DMS153 (cell line): Measurements from ENCODE around the gene PHF20.
"Not testable (repeated sequence)": the region's sequence is repeated elsewhere in the genome, so short reads cannot be mapped to it uniquely, and the experiment has no call there.

ENCODE experiments used
- DNase-seq: peaks from one replicate; lab custom pipeline; 2025; lab: John Stamatoyannopoulos, UW

PHF20 gene

GRCh38 chr20:35771689-35772562 lies at the start of gene PHF20:
Gene PHF20 (plus strand): TSS chr20:35772015. CDS start chr20:35801523, 29,508 bp downstream.
- DNase-seq: peak; percentile 91

- not testable (repeated sequence) for DNase-seq
Measured at GRCh38 chr20:35723275-35723639, 48.6 kb upstream of the PHF20 start.

DNA sequence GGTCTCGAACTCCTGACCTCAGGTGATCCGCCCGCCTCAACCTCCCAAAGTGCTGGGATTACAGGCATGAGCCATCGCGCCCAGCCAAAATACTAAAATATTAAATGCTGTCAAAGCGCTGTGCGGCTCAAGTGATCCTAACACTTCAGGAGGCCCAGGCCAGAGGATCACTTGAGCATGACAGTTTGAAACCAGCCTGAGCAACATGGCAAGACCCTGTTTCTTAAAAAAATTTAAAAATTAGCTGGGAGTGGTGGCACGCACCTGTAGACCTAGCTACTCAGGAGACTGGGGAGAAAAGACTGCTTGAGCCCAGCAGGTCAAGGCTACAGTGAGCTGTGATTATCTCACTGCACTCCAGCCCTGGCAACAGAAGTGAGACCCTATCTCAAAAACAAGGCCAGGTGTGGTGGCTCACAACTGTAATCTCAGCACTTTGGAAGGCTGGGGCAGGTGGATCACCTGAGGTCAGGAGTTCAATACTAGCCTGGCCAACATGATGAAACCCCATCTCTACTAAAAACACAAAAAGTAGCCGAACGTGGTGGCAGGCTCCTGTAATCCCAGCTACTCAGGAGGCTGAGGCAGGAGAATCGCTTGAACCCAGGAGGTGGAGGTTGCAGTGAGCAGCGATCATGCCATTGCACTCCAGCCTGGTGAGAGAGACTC lies 48.0 kb upstream of the PHF20 start:
- DNase-seq: not testable (repeated sequence)

DNA sequence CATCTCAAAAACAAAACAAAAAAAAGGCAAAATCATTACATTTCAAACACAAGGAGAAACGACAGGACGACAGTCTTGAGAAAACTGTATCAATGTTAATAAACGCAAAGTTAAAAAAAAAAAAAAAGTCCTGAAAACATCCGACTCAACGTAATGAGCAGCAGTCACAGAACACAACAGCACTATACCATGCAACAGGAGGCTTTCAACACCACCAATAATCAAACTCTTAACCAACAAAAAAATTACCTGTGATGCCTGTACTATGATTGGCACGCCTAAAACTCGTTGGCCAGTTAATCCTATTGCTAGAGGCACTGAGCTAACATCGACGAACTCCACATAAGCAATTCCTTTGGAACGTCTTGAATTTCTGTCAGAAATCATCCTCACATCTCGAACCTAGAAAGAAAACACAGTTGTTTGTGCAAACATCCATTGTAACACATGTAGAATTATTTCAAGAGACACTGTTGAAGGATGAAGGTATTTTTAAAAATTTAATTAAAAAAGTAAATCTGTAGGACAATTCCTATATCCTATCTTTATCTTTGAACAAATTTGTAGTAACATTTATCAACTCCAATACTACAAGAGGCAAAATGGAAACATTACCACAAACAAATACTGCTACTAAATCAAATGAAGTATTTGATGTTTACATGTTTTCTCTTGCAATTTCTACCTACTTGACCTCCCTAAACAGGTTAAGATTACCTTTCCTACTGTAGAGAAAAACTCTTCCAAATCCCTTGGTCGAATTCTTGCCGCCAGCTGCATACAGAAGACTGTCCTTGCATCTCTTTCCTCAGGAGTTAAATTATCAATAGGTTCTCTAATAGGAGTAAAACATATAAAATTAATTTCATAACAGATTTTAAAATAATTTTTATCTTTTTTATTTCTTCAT lies 47.2 kb upstream of the PHF20 start:
- DNase-seq: no peak

DNA sequence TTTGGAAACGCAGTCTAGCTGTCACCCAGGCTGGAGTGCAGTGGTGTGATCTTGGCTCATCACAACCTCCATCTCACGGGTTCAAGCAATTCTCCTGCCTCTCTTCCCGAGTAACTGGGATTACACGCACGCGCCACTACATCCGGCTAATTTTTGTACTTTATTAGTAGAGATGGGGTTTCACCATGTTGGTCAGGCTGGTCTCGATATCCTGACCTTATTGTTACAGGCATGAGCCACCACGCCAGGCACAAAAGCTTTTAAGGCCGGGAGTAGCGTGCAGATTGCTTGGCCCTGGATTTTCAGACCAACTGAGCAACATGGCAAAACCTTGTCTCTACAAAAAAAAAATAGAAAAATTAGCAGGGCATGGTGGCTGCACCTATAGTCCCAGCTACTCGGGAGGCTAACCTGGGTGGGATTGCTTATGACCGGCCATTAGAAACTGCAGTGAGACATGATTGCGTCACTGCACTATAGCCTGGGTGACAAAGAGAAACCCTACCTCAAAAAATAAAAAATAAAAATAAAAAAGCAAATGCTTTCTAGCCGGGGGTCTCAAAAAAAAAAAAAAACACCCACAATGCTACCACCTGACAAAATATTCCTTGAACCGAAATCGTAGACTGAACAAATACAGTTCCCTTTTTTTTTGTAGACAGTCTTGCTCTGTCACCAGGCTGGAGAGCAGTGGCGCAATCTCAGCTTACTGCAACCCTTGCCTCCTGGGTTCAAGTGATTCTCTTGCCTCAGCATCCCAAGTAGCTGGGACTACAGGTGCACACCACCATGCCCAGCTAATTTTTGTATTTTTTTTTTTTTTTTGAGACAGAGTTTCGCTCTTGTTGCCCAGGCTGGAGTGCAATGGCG lies 44.7 kb upstream of the PHF20 start:
- DNase-seq: no peak

DNA sequence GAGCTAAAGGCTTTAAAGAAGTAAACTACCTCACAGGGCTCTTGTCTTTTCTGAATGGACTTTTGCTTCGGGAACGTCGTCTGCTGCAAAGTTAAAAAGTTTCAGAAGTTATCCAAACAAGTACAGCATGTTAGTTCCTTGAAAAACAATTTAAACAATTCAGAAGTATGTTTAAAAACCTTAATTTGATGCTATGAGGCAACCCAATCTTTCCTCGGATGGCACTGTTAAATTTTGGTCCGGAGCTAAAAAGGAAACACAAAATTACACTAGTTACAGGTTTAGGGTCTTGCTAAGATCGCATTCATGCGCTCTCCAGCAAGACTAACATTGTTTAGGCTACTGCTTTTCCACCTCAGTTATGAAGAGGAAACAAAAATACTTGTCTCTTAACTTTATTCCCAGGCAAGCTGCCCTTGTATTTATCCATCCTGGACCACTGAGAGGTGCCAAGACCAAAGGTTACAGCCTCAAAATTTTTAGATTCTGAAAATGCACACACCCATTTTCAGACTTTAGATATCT lies 42.5 kb upstream of the PHF20 start:
- DNase-seq: no peak

DNA sequence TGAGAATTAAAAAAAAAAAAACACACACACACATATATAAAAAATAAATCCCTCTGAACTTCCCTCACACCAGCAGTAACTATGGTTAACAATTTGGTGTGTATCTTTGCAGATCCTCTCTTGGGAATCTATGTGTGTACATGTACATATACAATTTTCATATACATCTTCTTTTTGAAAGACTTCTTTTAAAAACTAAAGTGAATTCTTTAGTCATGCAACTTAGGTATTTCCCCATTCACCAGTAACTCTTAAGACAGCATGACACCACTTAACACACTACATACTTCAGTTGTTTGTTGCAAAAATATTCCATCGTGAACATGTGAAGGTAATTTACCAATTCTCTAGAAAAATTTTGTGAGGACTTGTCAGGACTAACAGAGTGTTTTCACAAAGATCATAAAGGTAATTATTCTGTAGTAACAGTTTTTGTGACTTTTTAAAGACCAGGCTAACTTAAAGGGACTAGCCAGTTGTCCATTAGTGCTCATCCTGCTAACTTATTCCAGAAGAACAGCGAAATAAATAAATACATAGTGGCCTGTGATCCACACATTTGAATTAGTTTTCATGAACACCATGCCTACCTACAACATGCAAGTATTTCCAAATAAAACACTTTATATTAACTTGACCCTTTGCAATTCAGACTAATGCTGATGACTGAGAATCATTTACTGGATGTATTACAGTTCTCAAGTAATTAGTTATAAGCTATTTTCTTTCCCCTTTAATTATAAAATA lies 41.8 kb upstream of the PHF20 start:
- no peak for DNase-seq

GRCh38 chr20:35730583-35731468 lies 41.0 kb upstream of the PHF20 start:
- no peak for DNase-seq

GRCh38 chr20:35731469-35731788 lies 40.4 kb upstream of the PHF20 start:
- DNase-seq: no peak

DNA sequence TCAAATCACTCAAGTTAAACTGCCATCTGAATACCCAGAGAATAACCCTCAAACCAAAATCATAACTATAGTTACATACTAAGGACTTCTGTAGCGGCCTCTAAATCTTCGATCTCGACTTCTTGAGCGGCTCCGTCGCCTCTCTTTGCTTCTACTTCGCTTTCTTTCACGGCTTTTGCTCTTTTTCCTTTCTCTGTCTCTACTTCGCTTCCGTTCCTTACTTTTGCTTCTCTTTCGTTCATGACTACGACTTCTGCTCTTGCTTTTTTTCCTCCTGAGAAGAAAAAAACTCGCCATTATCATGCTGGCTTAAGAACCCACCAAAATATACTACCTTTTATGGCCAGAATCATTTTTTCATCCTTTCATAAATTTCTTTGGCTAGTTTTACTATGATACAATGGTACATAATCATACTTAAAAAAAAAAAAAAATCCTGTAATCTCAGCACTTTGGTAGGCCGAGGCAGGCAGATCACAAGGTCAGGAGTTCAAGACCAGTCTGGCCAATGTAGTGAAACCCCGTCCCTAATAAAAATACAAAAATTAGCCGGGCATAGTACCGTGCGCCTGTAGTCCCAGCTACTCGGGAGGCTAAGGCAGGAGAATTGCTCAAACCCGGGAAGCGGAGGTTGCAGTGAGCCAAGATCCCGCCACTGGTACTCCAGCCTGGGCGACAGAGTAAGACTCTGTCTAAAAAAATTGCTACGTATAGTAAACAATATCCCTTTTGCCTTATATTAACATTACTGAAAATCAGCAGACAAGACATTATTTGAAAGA lies 39.8 kb upstream of the PHF20 start:
- no peak for DNase-seq

- DNase-seq: no peak
Measured at GRCh38 chr20:35732644-35732982, 39.2 kb upstream of the PHF20 start.

DNA sequence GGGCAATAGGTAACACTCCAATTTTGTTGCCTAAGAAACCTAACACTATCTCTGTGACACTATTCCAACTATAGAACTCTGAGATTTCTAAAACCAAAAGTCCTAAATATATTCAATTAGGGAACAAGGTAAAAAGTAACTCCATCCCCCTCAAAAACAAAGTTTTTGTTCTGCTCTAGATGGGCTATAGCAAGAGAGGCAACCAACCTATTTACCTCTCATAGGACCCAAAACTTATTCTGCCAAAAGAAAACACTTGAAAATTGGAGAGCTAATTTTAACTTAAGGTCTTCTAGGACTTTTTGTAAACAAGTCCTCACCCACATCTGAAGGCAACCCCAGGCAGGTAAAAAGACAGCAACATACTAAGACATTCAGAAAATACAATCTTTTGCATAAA lies 37.4 kb upstream of the PHF20 start:
- no peak for DNase-seq

DNA sequence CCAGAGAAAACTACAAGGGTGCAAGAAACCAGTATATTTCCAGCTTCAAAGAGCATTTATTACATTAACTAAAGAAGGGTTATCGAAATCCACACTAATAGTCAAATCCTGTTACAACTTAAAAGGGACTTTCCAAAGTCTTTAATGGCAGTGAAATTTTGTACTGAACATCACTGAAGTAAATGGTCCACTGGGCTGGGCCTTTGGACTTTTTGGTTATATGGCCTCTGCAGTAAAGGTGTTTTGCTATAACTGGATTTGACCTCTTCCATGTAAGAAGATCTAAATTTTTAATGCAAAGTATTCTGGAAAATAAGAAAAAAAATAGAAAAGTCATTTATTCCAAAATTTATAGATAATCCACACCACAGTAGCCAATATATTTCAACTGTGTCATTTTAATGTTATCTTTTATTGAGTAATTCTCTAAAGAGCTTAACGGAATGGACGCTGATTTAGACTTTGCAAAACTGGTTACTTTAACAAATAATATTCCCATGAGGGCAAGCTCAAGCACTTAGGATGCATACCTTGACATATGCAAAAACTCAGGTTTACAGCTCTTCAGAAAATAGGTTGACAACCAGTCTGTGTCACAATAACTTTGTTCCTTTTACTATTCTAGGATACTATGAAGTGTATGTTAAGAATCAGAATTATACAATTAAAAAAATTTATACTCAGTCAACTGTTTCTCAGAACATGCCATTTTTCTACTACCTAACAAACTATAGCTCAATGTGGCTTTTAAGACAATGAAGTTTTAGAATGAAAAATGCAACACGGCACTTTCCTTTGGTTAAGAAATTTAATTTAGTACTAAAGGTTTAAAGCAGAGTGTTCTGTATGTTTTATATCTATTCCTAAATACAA lies 36.8 kb upstream of the PHF20 start:
- DNase-seq: no peak

GRCh38 chr20:35735826-35736470 lies 35.9 kb upstream of the PHF20 start:
- no peak for DNase-seq

DNA sequence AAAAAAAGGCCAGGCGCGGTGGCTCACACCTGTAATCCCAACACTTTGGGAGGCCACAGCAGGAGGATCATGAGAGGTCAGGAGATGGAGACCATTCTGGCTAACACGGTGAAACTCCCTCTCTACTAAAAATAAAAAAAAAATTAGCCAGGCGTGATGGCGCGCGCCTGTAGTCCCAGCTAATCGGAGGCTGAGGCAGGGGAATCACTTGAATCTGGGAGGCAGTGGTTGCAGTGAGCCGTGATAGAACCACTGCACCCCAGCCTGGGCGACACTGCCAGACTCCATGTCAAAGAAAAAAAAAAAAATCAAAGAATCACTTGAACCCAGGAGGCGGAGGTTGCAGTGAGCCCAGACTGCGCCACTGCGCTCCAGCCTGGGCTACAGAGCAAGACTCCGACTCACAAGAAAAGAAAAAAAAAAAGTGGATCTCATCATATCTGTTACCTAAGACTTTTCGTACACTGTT lies 33.9 kb upstream of the PHF20 start:
- DNase-seq: no peak

DNA sequence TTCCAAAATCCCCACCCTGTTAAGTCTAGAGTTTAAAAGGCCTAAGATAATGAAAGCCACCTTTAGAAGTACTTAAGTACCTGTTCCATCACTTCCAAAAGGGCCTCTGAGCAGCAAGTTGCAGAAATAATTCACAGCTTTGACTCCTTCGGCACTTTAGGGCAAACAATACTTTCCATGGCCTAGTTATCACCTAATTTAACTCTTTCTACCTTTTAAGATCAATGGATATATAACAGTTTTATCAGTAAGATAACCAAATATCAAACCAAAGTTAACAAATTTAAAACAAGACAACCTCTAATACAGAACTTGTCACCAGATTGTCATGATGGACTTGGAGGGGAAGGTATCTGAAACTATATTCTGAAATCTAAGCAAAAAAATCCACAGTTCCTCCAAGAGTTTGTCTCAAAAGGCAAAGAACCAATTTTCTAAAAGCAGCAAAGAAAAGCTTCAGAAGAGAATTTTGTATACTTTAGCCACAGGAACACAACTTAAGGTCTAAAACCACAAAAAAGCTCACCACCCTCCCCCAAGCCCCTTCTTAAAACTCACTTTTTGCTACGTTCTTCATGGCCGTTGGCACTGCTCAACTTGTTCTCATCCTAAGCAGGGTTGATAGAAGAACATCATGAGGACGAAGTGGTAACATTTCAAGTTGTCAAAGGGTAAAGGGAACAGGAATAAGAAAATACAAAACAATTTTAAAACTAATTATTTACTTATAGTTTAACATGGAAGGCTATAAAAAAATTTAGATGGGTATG lies 33.2 kb upstream of the PHF20 start:
- no peak for DNase-seq
